Body of pancreas (tissue), 4 donors: ENCODE data around the gene MYO1B. TPM values are rescaled to one million over a fixed set of nuclear protein-coding genes. Genes with fewer than 3 reads are reported as not detected.

Experiments used
- ATAC-seq: fragments of 150-250 bp; one replicate; pipeline ENCODE4 v1.9.1; 2016
- DNase-seq, 4 donors: peaks; one replicate each; pipeline ENCODE4 v3.0.0-alpha.2; 2019
- H3K27ac ChIP-seq, 4 donors: fragments of 200-600 bp; sonication (generic); 1 replicate in 3 of 4; 2 replicates in 1 of 4; pipeline versions ENCODE4 v1.5.1 to v1.6.1; 2016 to 2019; ENCODE audit warnings: mild to moderate bottlenecking in 1 of 4, mixed read lengths in 1 of 4, moderate library complexity in 1 of 4
- H3K27me3 ChIP-seq, 2 donors: fragments of 200-600 bp; sonication (generic); one replicate each; pipeline ENCODE4 v1.6.0; 2016; ENCODE audit warnings: mild to moderate bottlenecking in 1 of 2
- H3K36me3 ChIP-seq, 2 donors: fragments of 200-600 bp; sonication (generic); replicated peaks in 1 of 2; 2 replicates each; pipeline ENCODE4 v1.5.1; 2016; ENCODE audit warnings: low read depth in 2 of 2; ENCODE audit not compliant: insufficient read depth in 1 of 2
- H3K4me1 ChIP-seq: fragments of 200-600 bp; sonication (generic); one replicate; pipeline ENCODE4 v1.6.0; 2016
- H3K4me3 ChIP-seq, 2 donors: fragments of 200-600 bp; sonication (generic); 1 replicate in 1 of 2; 2 replicates in 1 of 2; pipeline ENCODE4 v1.5.1; 2016 to 2019
- H3K9me3 ChIP-seq, 3 donors: fragments of 200-600 bp; sonication (generic); 1 replicate in 2 of 3; 2 replicates in 1 of 3; pipeline ENCODE4 v1.5.1; 2016
- CTCF ChIP-seq, 7 experiments: fragments of 450-650 bp in 4 of 7; fragments of 200-600 bp in 3 of 7; sonication (generic) in 3 of 7; IDR thresholded peaks; one replicate each; pipeline ENCODE4 v1.5.1; 2016 to 2019; ENCODE audit warnings: antibody characterized with exemption in 7 of 7
- POLR2A ChIP-seq, 3 donors: fragments of 450-650 bp; IDR thresholded peaks; one replicate each; pipeline ENCODE4 v1.6.1; 2016; ENCODE audit warnings: antibody characterized with exemption in 3 of 3, mild to moderate bottlenecking in 2 of 3
- WGBS, 2 donors: methylation state at CpG; one replicate each; pipeline ENCODE4 v1.1.5; 2017; 5-methylcytosine and 5-hydroxymethylcytosine counted together
- intact Hi-C: fragments of 100-400 bp; cut with DNase I; formaldehyde crosslinking; loops from one replicate; pipeline ENCODE4 v1.15.1; 2023
- total RNA-seq, 2 donors: library from RNA; depleted of rRNA; stranded (reverse); fragments of >200 nt; gene quantifications; one replicate each; pipeline ENCODE4 v1.1.0, GENCODE V29; 2016

The MYO1B gene
- total RNA-seq, 2 donors from 2014 or later: 68.0 to 77.8 TPM

- H3K36me3 ChIP-seq: no peaks in the 10 kb centered on the region
- intact Hi-C loops: no loop called here
- DNase-seq: peak; percentile 68 to 83 (median 75)
- no peak overlapping the region for H3K4me3 ChIP-seq
- 33 to 37% methylated on average over 13 to 14 of the region's 14 CpGs for WGBS, 2 donors
- peak; percentile 91 for ATAC-seq
- H3K9me3 ChIP-seq: no peaks in the 10 kb centered on the region
- no peaks in the 10 kb centered on the region for H3K27me3 ChIP-seq
- TF ChIP-seq CTCF (IDR thresholded peaks at IDR 0.05) (no peak), POLR2A (IDR thresholded peaks at IDR 0.05) (no peak)
- H3K4me1 ChIP-seq: peaks cover 31% of the 10 kb centered on the region
- peak overlapping the region; percentile 8 to 76 (median 64) for H3K27ac ChIP-seq
These were observed 196.5 kb downstream of the MYO1B start for GRCh38 chr2:191441496-191442214.

- peak overlapping the region in 1 of 4 donors; percentile 22 for H3K27ac ChIP-seq
These were observed 198.2 kb downstream of the MYO1B start for GRCh38 chr2:191443446-191443845.

GRCh38 chr2:191446910-191447309 lies 201.7 kb downstream of the MYO1B start:
- Histone ChIP-seq H3K27ac (peak overlapping the region in 1 of 4 donors; percentile 32), H3K9me3 (no peaks in the 10 kb centered on the region), H3K36me3 (no peaks in the 10 kb centered on the region), H3K4me3 (no peak overlapping the region), H3K27me3 (no peaks in the 10 kb centered on the region), H3K4me1 (peaks cover 21% of the 10 kb centered on the region)
- ATAC-seq: peak; percentile 27
- DNase-seq: no peak
- 18 to 20% methylated on average over 2 of the region's 2 CpGs for WGBS, 2 donors
- TF ChIP-seq CTCF (IDR thresholded peaks at IDR 0.05) (no peak), POLR2A (IDR thresholded peaks at IDR 0.05) (no peak)
- intact Hi-C loops: no loop called here

More at GRCh38 chr2:191443446-191443845, 198.2 kb downstream of the MYO1B start:
- DNase-seq: no peak
- WGBS, 2 donors: 34 to 41% methylated on average over 3 of the region's 3 CpGs
- no peaks in the 10 kb centered on the region for H3K36me3 ChIP-seq
- H3K4me3 ChIP-seq: no peak overlapping the region
- no peaks in the 10 kb centered on the region for H3K27me3 ChIP-seq
- intact Hi-C loops: no loop called here
- peaks cover 40% of the 10 kb centered on the region for H3K4me1 ChIP-seq
- no peaks in the 10 kb centered on the region for H3K9me3 ChIP-seq
- ATAC-seq: no peak
- TF ChIP-seq POLR2A (IDR thresholded peaks at IDR 0.05): no peak
- TF ChIP-seq CTCF (IDR thresholded peaks at IDR 0.05): no peak

GRCh38 chr2:191451116-191451515 lies 205.9 kb downstream of the MYO1B start:
- no peak for DNase-seq
- intact Hi-C loops: no loop called here
- 95 to 97% methylated on average over 5 of the region's 5 CpGs for WGBS, 2 donors
- ATAC-seq: no peak
- H3K4me3 ChIP-seq: no peak overlapping the region
- no peaks in the 10 kb centered on the region for H3K36me3 ChIP-seq
- H3K27ac ChIP-seq: no peak overlapping the region
- TF ChIP-seq CTCF (IDR thresholded peaks at IDR 0.05) (no peak), POLR2A (IDR thresholded peaks at IDR 0.05) (no peak)
- no peaks in the 10 kb centered on the region for H3K27me3 ChIP-seq
- H3K4me1 ChIP-seq: peaks cover 14% of the 10 kb centered on the region
- no peaks in the 10 kb centered on the region for H3K9me3 ChIP-seq

- Histone ChIP-seq H3K9me3 (no peaks in the 10 kb centered on the region), H3K27ac (no peak overlapping the region), H3K4me1 (peaks cover 4% of the 10 kb centered on the region), H3K4me3 (no peak overlapping the region), H3K36me3 (no peaks in the 10 kb centered on the region), H3K27me3 (no peaks in the 10 kb centered on the region)
- no peak for ATAC-seq
- intact Hi-C loops: no loop called here
- TF ChIP-seq CTCF (IDR thresholded peaks at IDR 0.05) (no peak), POLR2A (IDR thresholded peaks at IDR 0.05) (no peak)
- DNase-seq: no peak
- 86 to 94% methylated on average over 3 of the region's 3 CpGs for WGBS, 2 donors
These were observed 206.9 kb downstream of the MYO1B start for GRCh38 chr2:191452065-191452464.
